GM13977 (cell line): Measurements from ENCODE around the gene RPRD1B.

Experiments
- DNase-seq: peaks from one replicate; pipeline ENCODE4 v3.0.0; 2012; ENCODE audit warnings: low spot score
- CTCF ChIP-seq: IDR thresholded peaks from 2 replicates; pipeline ENCODE4 v1.5.1; 2012; ENCODE audit warnings: mild to moderate bottlenecking, control low read depth; ENCODE audit not compliant: insufficient read depth; ENCODE audit errors: extremely low read depth, missing control alignments
- in situ Hi-C: fragments of 300-500 bp; cut with MboI; formaldehyde crosslinking; loops from one replicate; pipeline ENCODE4 v1.12.0; 2022; ENCODE audit warnings: low sequenced_read_pairs, low pct_unique_long_range_greater_than_20kb, mixed read lengths, inconsistent platforms; ENCODE audit not compliant: unreplicated experiment

RPRD1B gene

GRCh38 chr20:38011696-38012095, 21.9 kb upstream of the RPRD1B start:
- no peak for TF ChIP-seq CTCF
- in situ Hi-C loops = no loop called here
- DNase-seq = no peak

GRCh38 chr20:38012332-38012731, 21.2 kb upstream of the RPRD1B start:
- no peak for TF ChIP-seq CTCF
- in situ Hi-C loops = no loop called here
- DNase-seq = no peak

- no peak for DNase-seq
- no peak for TF ChIP-seq CTCF
- in situ Hi-C loops = no loop called here
Measured at GRCh38 chr20:38013887-38014286, 19.7 kb upstream of the RPRD1B start.

- no peak for TF ChIP-seq CTCF
- in situ Hi-C loops = no loop called here
- DNase-seq = no peak
Measured at GRCh38 chr20:38017959-38018358, 15.6 kb upstream of the RPRD1B start.

- DNase-seq = no peak
- TF ChIP-seq CTCF = no peak
- in situ Hi-C loops = no loop called here
Measured at GRCh38 chr20:38018385-38018784, 15.2 kb upstream of the RPRD1B start.

GRCh38 chr20:38021087-38021772, 12.3 kb upstream of the RPRD1B start:
- no peak for TF ChIP-seq CTCF
- in situ Hi-C loops = no loop called here
- DNase-seq = no peak
